Uterus (tissue), 4 donors: ENCODE data around the gene DNASE1L1. TPM values are rescaled to one million over a fixed set of nuclear protein-coding genes. Genes with fewer than 3 reads are reported as not detected.

Experiments used
- DNase-seq, 2 donors: peaks; one replicate each; pipeline ENCODE4 v3.0.0-alpha.2; 2019 to 2020
- H3K27ac ChIP-seq, 2 donors: fragments of 200-600 bp; sonication (generic); 1 replicate in 1 of 2; 2 replicates in 1 of 2; pipeline ENCODE4 v1.5.1; 2016 to 2018
- H3K27me3 ChIP-seq, 2 donors: fragments of 200-600 bp; sonication (generic); one replicate each; pipeline ENCODE4 v1.5.1; 2018 to 2019; ENCODE audit warnings: control low read depth in 1 of 2
- H3K36me3 ChIP-seq, 2 donors: fragments of 200-600 bp; sonication (generic); one replicate each; pipeline ENCODE4 v1.5.1; 2019; ENCODE audit warnings: control low read depth in 1 of 2
- H3K4me1 ChIP-seq, 2 donors: fragments of 200-600 bp; sonication (generic); one replicate each; pipeline ENCODE4 v1.5.1; 2018 to 2019; ENCODE audit warnings: control low read depth in 1 of 2
- H3K4me3 ChIP-seq, 2 donors: fragments of 200-600 bp; sonication (generic); 1 replicate in 1 of 2; 2 replicates in 1 of 2; pipeline ENCODE4 v1.5.1; 2018 to 2019; ENCODE audit warnings: mild to moderate bottlenecking in 1 of 2
- H3K9me3 ChIP-seq, 2 donors: fragments of 200-600 bp; sonication (generic); one replicate each; pipeline ENCODE4 v1.5.1; 2019; ENCODE audit warnings: control low read depth in 1 of 2
- POLR2A ChIP-seq, 2 donors: fragments of 450-650 bp; IDR thresholded peaks; one replicate each; pipeline ENCODE4 v1.6.1; 2016; ENCODE audit warnings: antibody characterized with exemption in 2 of 2, mild to moderate bottlenecking in 1 of 2, moderate library complexity in 1 of 2
- intact Hi-C: fragments of 100-400 bp; cut with DNase I; formaldehyde crosslinking; loops from one replicate; pipeline ENCODE4 v1.15.1; 2023; ENCODE audit warnings: low total_unique reads
- total RNA-seq, 4 donors: library from RNA; depleted of rRNA in 3 of 4; stranded (reverse); fragments of >200 nt in 3 of 4; gene quantifications; one replicate each; pipeline versions ENCODE4 v1.1.0 to v1.2.4, GENCODE V29; 2014 to 2023
- TF ChIP-seq, protein P1 (sequence below), 4 experiments: fragments of 200-600 bp in 2 of 4; fragments of 450-650 bp in 2 of 4; sonication (generic) in 2 of 4; IDR thresholded peaks; one replicate each; pipeline ENCODE4 v1.5.1; 2016 to 2019; ENCODE audit warnings: antibody characterized with exemption in 4 of 4, mild to moderate bottlenecking in 2 of 4, moderate library complexity in 1 of 4
- donor health status: DM: yes; HTN: yes; CAD: no.

The DNASE1L1 gene
- total RNA-seq, 4 donors from 2014 or later = 10.2 to 31.8 (median 21.2) TPM

DNA sequence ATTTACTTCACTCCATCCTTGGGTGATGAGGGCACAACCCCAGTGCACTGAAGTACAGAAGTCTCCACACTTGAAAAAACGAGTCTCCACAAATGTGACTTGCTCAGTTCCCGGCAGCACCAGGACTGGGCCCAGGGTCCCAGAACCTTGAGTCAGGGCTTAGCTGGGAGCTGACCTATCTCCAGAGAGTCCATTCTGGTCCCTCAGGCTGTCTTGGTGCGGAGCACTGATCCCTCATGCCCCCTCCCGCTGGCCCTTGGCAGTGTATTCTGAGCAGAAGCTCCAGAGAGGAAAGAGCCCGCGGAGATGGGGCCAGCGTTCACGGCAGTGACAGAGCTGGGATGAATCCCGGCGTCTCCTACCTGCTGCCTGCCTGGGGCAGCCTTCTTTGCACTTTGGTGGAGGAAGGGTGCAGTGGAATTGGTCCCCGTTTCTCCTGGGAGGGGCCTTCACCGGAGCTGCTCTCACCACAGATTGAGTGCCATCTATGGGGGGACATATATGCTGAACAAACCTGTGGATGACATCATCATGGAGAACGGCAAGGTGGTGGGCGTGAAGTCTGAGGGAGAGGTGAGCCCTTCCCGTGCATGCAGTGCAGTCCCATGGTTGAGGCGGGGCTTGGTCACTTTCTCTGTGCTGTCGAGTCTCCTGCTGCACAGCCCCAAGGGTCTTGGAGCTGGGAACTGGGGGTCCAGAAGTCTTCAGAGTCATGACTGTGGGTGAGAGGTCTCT, 31.7 kb upstream of the DNASE1L1 start:
- Histone ChIP-seq H3K9me3 (no peaks in the 10 kb centered on the region), H3K27me3 (no peaks in the 10 kb centered on the region), H3K27ac (no peak overlapping the region), H3K4me1 (peaks cover 0 to 6% of the 10 kb centered on the region in 2 donors), H3K36me3 (no peaks in the 10 kb centered on the region), H3K4me3 (no peak overlapping the region)
- DNase-seq = no peak
- intact Hi-C loops = no loop called here
- TF ChIP-seq, protein P1, sequence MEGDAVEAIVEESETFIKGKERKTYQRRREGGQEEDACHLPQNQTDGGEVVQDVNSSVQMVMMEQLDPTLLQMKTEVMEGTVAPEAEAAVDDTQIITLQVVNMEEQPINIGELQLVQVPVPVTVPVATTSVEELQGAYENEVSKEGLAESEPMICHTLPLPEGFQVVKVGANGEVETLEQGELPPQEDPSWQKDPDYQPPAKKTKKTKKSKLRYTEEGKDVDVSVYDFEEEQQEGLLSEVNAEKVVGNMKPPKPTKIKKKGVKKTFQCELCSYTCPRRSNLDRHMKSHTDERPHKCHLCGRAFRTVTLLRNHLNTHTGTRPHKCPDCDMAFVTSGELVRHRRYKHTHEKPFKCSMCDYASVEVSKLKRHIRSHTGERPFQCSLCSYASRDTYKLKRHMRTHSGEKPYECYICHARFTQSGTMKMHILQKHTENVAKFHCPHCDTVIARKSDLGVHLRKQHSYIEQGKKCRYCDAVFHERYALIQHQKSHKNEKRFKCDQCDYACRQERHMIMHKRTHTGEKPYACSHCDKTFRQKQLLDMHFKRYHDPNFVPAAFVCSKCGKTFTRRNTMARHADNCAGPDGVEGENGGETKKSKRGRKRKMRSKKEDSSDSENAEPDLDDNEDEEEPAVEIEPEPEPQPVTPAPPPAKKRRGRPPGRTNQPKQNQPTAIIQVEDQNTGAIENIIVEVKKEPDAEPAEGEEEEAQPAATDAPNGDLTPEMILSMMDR (IDR thresholded peaks at IDR 0.05) = no peak
- TF ChIP-seq POLR2A (IDR thresholded peaks at IDR 0.05) = no peak

DNA sequence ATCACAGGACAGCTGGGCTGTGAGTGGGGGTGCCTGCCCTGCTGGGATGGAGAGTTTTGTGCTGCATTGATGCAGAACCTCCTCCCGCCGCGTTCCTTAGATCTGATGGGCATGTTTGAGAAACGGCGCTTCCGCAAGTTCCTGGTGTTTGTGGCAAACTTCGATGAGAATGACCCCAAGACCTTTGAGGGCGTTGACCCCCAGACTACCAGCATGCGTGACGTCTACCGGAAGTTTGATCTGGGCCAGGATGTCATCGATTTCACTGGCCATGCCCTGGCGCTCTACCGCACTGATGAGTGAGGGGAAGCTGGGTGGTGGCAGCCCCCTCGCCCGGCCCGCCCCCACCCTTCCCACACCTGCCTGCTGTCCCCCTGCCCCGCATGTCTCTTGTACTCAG, 30.8 kb upstream of the DNASE1L1 start:
- TF ChIP-seq POLR2A (IDR thresholded peaks at IDR 0.05) = no peak
- TF ChIP-seq, protein P1 (IDR thresholded peaks at IDR 0.05) = no peak
- Histone ChIP-seq H3K4me3 (no peak overlapping the region), H3K9me3 (no peaks in the 10 kb centered on the region), H3K4me1 (peaks cover 0 to 6% of the 10 kb centered on the region in 2 donors), H3K36me3 (no peaks in the 10 kb centered on the region), H3K27ac (no peak overlapping the region), H3K27me3 (no peaks in the 10 kb centered on the region)
- DNase-seq = no peak
- intact Hi-C loops = no loop called here

DNA sequence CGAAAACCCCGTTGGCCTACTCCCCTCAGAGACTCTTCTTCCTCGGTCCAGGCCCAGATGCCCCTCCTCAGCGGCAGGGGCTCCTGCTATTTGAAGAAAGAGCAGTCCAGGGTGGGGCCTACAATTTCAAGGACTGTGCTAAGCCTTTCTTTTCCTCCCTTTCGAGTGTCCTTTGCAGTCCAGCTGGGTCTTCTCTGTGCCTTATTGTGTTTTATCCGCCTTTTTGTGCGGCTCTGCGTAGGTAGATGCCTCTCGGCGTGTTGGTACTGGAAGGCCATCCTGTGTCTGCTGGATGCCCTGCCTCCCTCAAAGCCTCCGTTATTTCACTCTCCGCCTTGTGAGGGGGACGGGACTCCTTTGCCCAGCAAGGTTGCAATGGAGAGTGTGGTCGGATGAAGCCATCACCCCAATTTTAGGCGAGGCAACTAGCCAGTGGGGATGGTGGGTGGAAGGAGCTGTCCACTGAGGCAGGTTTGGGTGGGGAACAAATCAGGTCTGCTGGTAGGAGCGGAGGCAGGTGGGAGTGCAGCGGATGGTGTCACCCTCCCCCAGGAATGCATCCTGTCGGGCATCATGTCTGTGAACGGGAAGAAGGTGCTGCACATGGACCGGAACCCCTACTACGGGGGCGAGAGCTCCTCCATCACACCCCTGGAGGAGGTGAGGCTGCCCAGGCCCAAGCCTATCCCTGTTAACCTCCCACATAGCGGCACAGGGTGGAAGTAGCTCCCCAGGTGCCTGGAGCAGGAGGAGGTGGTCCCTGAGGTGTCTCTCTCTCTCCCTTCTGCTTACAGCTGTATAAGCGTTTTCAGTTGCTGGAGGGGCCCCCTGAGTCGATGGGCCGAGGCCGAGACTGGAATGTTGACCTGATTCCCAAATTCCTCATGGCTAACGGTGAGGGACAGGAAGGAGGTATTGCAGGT, 29.2 kb upstream of the DNASE1L1 start:
- TF ChIP-seq POLR2A (IDR thresholded peaks at IDR 0.05) = no peak
- TF ChIP-seq, protein P1 (IDR thresholded peaks at IDR 0.05) = no peak
- Histone ChIP-seq H3K27ac (peak overlapping the region; percentile 89 to 96), H3K36me3 (no peaks in the 10 kb centered on the region), H3K27me3 (no peaks in the 10 kb centered on the region), H3K4me3 (peak overlapping the region; percentile 45 to 82), H3K4me1 (peaks cover 0 to 6% of the 10 kb centered on the region in 2 donors), H3K9me3 (no peaks in the 10 kb centered on the region)
- intact Hi-C loops = no loop called here
- no peak for DNase-seq

DNA sequence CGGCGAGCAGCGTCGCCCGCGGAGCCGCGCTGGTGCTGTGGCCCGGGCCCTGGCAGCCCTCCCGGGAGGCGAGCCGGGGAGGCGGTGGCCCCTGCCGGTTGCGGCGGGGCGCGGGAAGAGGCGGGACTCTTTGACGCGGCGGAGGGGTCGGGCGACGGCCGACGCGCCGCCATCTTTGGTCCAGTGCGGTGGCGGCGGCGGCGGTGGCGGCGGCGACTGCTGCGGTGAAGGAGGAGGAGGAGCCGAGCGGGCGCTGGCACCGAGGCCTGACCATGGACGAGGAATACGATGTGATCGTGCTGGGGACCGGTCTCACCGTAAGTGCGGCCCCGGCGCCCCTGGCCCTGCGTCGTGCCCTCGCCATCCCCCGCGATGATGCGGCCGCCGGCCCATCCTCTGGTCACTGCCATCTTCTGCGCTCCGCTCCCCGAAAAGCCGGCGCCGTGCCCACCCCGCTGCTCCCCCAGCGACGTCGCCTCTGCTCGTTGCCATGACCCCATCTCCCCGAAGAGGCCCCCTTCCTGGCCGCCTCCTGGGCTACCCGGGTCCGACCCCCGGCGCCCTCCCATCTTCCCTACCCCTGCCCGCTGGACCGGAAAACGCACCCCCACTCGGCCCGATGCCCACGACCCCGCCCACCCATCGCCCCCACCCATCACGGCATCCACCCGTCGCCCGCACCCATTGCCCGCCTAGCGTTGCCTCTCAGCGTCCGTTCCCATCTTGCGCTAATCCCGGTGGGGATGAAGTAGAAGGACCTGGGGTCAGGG, 28.1 kb upstream of the DNASE1L1 start, which contains the start of gene GDI1:
GDI1 (plus strand) TSS at position 172 of the 770 bp plus-strand sequence; CDS start at position 273, 101 bp downstream.
- Histone ChIP-seq H3K4me3 (peak within 1 kb of the TSS; percentile 45 to 82), H3K4me1 (peaks cover 0 to 6% of the 10 kb centered on the region in 2 donors), H3K9me3 (no peaks in the 10 kb centered on the region), H3K27me3 (no peaks in the 10 kb centered on the region), H3K36me3 (no peaks in the 10 kb centered on the region), H3K27ac (peak within 1 kb of the TSS; percentile 89 to 96)
- DNase-seq = peak in 1 of 2 donors; percentile 56
- TF ChIP-seq, protein P1 (IDR thresholded peaks at IDR 0.05) = no peak
- peak in 1 of 2 donors; percentile 63 for TF ChIP-seq POLR2A (IDR thresholded peaks at IDR 0.05)
- intact Hi-C loops = no loop called here
